HG03439 (cell line): ENCODE data around the gene HEPHL1.
"Not testable (repeated sequence)": the region's sequence is repeated elsewhere in the genome, so short reads cannot be mapped to it uniquely, and the experiment has no call there.

Source experiments
- ATAC-seq: cut with Tn5 transposase; IDR thresholded peaks from one replicate; pipeline ENCODE4 v1.9.1; 2021; ENCODE audit warnings: mild to moderate bottlenecking, moderate library complexity; ENCODE audit not compliant: unreplicated experiment

Gene HEPHL1

GRCh38 chr11:94077552-94078293 lies 56.6 kb downstream of the HEPHL1 start:
- ATAC-seq: no peak

- no peak for ATAC-seq
These were observed 63.0 kb downstream of the HEPHL1 start for GRCh38 chr11:94084164-94084563.

- ATAC-seq: no peak
These were observed 67.8 kb downstream of the HEPHL1 start for GRCh38 chr11:94088906-94089305.

DNA sequence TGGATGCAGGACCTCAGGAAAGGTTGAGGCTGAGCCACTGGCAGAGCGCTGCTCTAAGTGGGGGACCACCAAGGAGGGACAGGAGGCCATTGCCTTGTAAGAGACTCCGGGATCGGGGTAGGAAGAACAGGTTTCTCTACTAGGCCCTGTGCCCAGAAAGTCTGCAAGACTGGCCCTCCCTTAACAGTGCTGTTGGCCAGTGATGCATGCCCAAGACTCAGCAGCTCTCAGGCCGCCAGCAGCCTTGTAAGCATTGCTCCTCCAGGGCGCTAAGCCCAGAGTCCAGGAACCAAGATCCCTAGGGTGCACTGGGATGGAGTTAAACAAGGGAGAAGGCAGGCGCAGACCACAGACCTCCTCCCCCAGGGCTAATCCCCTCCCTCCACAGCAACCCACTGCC lies 68.2 kb downstream of the HEPHL1 start:
- ATAC-seq: no peak

GRCh38 chr11:94090401-94090800 lies 69.2 kb downstream of the HEPHL1 start:
- ATAC-seq: no peak

DNA sequence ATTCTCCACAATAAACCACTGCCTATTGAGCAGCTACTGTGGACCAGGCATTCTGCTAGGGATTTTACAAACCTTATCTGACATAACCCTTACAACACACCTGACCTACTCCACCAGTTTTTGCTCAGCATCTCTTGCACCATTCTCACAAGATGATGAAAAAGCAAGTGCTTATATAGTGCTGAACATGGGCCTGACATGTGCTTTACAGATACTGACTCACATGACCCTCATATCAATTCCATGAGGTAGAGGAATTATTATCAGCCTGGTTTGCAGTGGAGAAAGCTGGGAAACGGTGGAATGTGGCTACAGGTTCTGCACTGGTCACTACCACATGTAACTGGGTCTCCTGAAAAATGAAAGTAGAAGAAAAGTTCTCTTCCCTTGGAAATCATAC lies 69.9 kb downstream of the HEPHL1 start:
- no peak for ATAC-seq

DNA sequence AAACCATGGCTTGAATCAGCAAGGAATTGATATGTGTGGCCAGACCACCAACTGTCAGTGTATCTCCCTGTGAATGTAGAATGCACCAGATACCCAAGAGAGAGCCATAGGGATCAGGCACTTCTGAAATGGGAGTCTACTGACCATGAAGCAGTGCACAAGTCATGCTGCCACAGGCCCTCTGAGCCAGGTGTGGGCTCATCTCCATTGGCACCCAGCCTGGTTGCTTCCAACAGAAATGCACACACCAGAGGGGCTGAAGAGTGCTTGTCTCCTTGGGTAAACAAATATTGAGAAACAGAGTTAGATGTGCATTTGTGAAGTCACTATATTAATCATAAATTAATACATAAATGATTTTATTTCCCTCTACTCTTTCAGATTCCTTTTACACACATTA lies 79.1 kb downstream of the HEPHL1 start:
- no peak for ATAC-seq

DNA sequence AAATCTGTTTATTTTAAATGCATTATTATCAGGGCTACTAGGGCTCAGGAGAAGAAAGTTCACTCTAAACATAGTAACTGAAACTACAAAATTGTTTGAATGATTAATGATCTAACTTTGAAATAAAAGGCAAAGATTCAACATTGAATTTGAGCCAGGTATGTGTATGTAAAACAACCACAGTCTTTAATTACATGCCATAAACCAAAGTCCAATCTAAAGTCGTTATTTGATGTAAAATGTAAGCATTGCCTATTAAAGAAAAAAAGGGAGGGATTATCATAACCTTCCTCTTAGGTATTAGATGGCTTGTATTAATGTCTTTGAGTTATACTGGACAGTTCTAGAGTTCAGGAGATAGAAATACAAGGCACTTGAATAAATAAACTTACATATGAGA lies 82.3 kb downstream of the HEPHL1 start:
- ATAC-seq: no peak

DNA sequence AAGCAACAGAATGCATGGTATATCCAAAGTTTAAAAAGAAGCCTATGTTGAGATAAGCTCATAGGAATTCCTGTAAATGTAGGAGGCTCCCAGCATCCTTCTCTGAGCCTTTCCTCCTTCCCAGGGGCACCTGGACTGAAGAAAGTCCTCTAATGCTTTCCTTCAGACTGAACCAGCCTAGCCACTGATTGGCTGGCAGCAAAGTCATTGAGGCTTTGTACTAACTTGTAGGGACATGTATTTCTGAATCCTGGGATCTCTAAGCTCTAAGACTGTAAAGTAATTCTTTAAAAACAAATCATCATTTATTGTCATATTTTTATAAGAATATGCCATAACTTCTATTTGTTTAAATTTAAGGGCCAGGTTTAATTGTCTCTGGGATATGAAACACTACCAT lies 83.6 kb downstream of the HEPHL1 start:
- no peak for ATAC-seq

GRCh38 chr11:94106716-94107115 lies 85.6 kb downstream of the HEPHL1 start:
- no peak for ATAC-seq

DNA sequence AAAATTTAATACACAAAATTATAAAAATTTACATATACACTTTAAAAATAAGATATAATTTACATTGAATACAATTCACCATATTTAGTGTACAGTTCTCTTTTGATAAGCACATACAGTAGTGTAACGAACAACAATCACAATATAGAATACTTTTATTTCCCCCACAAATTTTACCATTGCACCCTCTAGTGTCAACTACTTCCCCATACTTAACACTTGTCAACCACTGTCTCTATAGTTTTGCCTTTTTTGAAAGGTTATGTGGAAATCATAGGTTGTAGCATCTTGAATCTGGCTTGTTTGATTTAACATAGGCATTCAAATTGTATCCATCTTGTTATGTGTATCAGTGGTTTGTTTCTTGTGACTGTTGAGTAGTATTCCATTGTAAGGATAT lies 86.2 kb downstream of the HEPHL1 start:
- no peak for ATAC-seq

DNA sequence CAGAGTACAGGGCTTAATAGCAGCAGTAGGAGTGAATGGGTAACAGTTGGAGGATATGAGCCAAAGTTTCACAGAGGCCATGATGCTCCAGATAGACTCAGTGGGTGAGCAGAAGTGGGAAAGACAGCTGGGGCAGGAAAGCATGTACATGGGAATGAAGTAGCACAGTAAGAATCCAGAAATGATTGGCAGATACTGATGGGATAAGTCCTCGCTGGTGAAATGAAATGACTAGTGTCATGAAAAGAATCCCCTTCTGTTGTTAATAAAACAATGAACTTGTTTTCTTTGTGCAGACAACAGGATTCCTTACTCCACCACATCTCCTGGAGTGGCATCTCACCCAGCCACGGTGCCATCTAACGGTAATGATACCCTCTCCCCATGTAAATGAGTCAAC lies 90.1 kb downstream of the HEPHL1 start:
- ATAC-seq: no peak

GRCh38 chr11:94111660-94112059 lies 90.5 kb downstream of the HEPHL1 start:
- ATAC-seq: no peak

- no peak for ATAC-seq
These were observed 91.2 kb downstream of the HEPHL1 start for GRCh38 chr11:94112206-94112953.

DNA sequence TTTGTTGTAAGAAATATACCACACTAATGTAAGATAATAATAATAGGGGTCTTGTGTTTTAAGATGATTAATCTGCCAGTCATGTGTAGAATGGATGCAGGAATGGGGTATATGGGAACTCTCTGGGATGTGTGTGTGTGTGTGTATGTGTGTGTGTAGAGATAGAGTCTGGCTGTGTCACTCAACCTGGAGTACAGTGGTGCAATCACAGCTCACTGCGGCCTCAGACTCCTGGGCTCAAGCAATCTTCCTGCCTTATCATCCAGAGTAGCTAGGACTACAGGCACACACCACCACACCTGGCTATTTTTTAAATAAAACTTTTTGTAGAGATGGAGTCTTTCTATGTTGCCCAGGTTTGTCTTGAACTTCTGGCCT lies 96.0 kb downstream of the HEPHL1 start:
- no peak for ATAC-seq

- ATAC-seq: no peak
These were observed 96.7 kb downstream of the HEPHL1 start for GRCh38 chr11:94117871-94118270.

DNA sequence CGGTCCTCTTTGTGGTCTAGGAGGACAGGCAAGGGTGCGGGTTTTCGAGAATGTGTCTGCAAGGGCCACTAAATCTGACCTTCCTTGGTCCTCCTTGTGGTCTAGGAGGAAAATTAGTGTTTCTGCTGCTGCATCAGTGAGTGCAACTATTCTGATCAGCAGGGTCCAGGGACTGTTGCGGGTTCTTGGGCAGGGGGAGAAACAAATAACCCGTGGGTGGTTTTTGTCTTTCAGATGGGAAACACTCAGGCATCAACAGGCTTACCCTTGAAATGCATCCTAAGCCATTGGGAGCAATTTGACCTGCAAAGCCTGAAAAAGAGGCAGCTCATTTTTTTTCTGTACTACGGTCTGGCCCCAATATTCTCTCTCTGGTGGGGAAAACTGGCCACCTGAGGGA lies 98.5 kb downstream of the HEPHL1 start:
- not testable (repeated sequence) for ATAC-seq

DNA sequence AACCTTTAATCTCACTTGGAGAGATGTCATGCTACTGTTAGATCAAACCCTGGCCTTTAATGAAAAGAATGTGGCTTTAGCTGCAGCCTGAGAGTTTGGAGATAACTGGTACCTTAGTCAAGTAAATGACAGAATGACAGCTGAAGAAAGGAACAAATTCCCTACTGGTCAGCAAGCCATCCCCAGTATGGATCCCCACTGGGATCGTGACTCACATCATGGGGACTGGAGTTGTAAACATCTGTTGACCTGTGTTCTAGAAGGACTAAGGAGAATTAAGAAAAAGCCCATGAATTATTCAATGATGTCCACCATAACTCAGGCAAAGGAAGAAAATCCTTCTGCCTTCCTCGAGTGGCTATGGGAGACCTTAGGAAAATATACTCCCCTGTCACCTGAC lies 99.4 kb downstream of the HEPHL1 start:
- not testable (repeated sequence) for ATAC-seq

GRCh38 chr11:94120946-94121345 lies 99.8 kb downstream of the HEPHL1 start:
- ATAC-seq: no peak

- no peak for ATAC-seq
These were observed 104.4 kb downstream of the HEPHL1 start for GRCh38 chr11:94125407-94126115.

DNA sequence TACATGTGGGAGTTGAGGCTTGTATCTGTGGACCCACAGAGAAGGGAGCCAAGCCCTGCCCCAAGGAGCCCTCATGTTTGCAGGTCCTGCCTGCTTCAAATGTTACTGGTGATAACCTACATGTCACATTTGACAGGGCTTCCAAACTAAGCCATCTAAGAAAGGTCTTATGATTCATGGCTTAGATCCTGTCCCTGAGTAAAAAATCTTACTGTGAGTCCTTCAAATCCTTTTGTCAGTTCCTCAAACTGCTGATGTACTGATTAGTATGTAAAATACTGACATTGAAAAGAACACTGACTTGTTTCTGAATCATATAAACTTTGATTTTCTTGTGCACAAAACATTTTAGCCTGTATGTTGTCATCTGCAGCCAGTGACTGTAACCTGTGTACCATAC lies 106.5 kb downstream of the HEPHL1 start:
- ATAC-seq: no peak

DNA sequence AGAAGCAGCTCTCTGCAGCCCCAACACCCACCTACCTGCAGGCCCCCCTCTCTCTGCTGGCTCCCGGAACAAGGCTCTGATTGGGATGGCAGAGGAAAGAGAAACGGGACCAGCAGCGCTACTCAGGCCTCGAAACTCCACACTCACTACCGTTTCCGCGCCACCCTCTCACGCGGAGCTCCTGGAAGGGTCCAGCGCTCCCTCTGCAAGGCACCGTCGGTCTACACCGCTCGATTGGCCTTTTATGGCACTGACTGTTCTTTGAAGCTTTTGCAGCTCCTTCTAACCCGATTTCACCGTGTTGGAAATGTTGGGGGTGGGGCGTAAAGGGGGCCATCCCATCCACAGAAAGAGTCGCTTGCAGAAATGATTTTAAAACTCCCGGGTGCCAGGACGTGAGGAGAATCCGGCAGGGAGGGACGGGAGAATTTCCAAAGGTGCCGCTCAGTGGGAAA lies 107.2 kb downstream of the HEPHL1 start:
- peak; percentile 20 for ATAC-seq
